ENCODE measurements around the gene TIMM50. TPM values are rescaled to one million over a fixed set of nuclear protein-coding genes. Genes with fewer than 3 reads are reported as not detected.
A peak's percentile ranks its signal among the peaks of the same experiment; 100 is the strongest.

TIMM50 gene
- 67.0 TPM for polyA plus RNA-seq (2012; ENCODE audit: low read depth, missing spikeins)

DNA sequence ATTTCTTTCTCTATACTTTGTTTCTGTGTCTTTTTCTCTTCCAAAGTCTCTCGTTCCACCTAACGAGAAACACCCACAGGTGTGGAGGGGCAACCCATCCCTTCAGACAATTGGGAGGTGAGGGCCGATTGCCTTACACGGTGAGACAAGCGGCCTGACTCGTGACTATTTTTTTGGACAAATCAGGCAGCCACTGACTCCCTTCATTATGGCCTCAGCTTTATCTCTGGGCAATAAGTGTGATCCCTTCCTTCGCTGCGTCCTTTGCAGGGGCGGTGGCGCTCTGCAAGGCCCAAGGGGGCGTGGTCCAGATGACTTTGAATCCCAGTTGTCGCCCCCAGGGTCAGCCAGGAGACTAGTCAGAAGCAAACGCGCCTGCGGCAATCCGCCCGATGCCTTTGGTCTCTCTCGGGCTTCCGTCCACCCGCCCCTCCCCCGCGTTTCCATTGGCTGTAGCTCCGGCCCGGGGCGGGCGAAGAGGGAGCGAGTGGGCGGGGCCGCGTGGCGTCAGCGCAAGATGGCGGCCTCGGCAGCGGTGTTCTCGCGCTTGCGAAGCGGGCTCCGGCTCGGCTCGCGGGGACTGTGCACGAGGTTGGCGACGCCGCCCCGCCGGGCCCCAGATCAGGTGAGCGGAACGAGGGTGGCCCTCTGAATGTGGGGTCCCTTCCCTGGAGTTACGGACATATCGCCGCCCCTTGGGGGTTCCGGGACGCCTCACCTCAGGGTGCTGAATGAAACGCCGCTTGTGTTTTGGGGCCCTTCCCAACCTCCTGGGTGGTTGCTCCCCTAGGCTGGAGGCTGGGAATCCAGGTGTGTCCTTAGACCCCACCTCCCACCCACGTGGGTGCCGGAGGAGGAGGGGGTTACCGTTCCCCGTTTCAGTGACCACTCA lies at the start of gene TIMM50:
TIMM50 (plus strand) TSS at position 502 of the 892 bp plus-strand sequence; CDS start at position 518, 16 bp downstream.
- peak; percentile 92 for DNase-seq (ENCODE audit: insufficient read length, low spot score)
- TF ChIP-seq POLR2A (IDR thresholded peaks at IDR 0.05; ENCODE audit: low read depth, low read length): peak; percentile 73; the same call in 1 of the 2 replicates
- TF ChIP-seq PAX5 (IDR thresholded peaks at IDR 0.05; ENCODE audit: insufficient read depth, low read length, severe bottlenecking): peak; percentile 50
- TF ChIP-seq TAF1 (IDR thresholded peaks at IDR 0.05; ENCODE audit: low read depth, low read length): peak; percentile 85
- TF ChIP-seq POU2F2 (IDR thresholded peaks at IDR 0.05; ENCODE audit: low read depth, low read length): no peak
- FAIRE-seq: peak; percentile 95

GRCh38 chr19:39432677-39433025 lies 48.0 kb upstream of the TIMM50 start:
- FAIRE-seq (no peak), DNase-seq (ENCODE audit: insufficient read length, low spot score) (no peak)
- no peak for TF ChIP-seq POU2F2 (IDR thresholded peaks at IDR 0.05; ENCODE audit: low read depth, low read length)
- no peak for TF ChIP-seq POLR2A (IDR thresholded peaks at IDR 0.05; ENCODE audit: low read depth, low read length)
- TF ChIP-seq POLR2AphosphoS5 (IDR thresholded peaks at IDR 0.05; ENCODE audit: low read depth, low read length): no peak
- TF ChIP-seq PAX5 (IDR thresholded peaks at IDR 0.05; ENCODE audit: insufficient read depth, low read length, severe bottlenecking): no peak
- no peak for TF ChIP-seq TAF1 (IDR thresholded peaks at IDR 0.05; ENCODE audit: low read depth, low read length)
- TF ChIP-seq SPI1 (IDR thresholded peaks at IDR 0.05; ENCODE audit: low read depth, low read length): no peak

- TF ChIP-seq PAX5 (IDR thresholded peaks at IDR 0.05; ENCODE audit: insufficient read depth, low read length, severe bottlenecking): no peak
- TF ChIP-seq POU2F2 (IDR thresholded peaks at IDR 0.05; ENCODE audit: low read depth, low read length): no peak
- TF ChIP-seq TAF1 (IDR thresholded peaks at IDR 0.05; ENCODE audit: low read depth, low read length): no peak
- no peak for TF ChIP-seq POLR2A (IDR thresholded peaks at IDR 0.05; ENCODE audit: low read depth, low read length)
- TF ChIP-seq SPI1 (IDR thresholded peaks at IDR 0.05; ENCODE audit: low read depth, low read length): no peak
- TF ChIP-seq POLR2AphosphoS5 (IDR thresholded peaks at IDR 0.05; ENCODE audit: low read depth, low read length): peak; percentile 22
- FAIRE-seq: no peak
- no peak for DNase-seq (ENCODE audit: insufficient read length, low spot score)
These were observed 47.1 kb upstream of the TIMM50 start for GRCh38 chr19:39433480-39434079.

DNA sequence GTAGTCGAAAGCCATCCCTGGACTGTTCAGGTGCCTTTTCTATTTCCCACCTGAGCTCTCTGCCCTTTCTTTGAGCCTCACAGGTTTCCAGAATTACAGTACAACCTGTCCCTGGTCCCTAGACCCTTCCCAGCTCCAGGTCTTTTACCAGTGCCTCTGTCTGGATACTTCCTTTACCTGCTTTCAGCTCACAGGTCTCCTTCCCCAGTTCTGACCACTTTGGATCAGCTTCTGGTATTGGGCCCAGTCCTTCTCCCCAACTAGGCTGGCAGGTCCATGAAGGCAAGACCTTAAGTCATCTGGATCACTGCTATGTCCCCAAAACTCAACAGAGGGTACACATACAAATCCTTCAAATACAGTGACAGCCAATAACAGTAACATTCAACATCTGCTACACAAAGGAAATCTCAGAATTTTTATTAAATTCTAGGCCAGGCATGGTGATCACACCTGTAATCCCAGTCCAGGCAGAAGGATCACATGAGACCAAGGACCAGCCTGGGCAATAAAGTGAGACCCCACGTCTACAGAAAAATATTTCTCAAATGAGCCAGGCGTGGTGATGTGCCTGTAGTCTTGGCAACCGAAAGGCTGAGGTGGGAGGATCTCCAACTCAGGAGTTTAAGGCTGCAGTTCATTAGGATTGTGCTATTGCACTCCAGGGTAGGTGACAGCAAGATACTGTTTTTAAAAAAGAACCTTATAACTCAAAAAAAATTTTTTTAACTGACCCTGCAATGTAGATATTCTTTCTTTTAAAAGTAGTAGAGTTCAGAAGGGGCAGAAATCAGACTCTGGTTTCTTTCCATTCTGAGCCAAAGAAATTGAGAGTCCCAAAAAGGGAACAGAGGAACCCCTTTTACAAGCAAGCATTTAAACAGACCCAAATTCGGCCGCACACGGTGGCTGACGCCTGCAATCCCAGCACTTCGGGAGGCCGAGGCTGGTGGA lies 46.2 kb upstream of the TIMM50 start:
- FAIRE-seq: no peak
- no peak for DNase-seq (ENCODE audit: insufficient read length, low spot score)
- no peak for TF ChIP-seq POU2F2 (IDR thresholded peaks at IDR 0.05; ENCODE audit: low read depth, low read length)
- no peak for TF ChIP-seq POLR2A (IDR thresholded peaks at IDR 0.05; ENCODE audit: low read depth, low read length)
- no peak for TF ChIP-seq TAF1 (IDR thresholded peaks at IDR 0.05; ENCODE audit: low read depth, low read length)
- TF ChIP-seq POLR2AphosphoS5 (IDR thresholded peaks at IDR 0.05; ENCODE audit: low read depth, low read length): 0 out of 2 replicates have a peak, but pooled peaks have one; percentile 11
- no peak for TF ChIP-seq PAX5 (IDR thresholded peaks at IDR 0.05; ENCODE audit: insufficient read depth, low read length, severe bottlenecking)
- no peak for TF ChIP-seq SPI1 (IDR thresholded peaks at IDR 0.05; ENCODE audit: low read depth, low read length)

DNA sequence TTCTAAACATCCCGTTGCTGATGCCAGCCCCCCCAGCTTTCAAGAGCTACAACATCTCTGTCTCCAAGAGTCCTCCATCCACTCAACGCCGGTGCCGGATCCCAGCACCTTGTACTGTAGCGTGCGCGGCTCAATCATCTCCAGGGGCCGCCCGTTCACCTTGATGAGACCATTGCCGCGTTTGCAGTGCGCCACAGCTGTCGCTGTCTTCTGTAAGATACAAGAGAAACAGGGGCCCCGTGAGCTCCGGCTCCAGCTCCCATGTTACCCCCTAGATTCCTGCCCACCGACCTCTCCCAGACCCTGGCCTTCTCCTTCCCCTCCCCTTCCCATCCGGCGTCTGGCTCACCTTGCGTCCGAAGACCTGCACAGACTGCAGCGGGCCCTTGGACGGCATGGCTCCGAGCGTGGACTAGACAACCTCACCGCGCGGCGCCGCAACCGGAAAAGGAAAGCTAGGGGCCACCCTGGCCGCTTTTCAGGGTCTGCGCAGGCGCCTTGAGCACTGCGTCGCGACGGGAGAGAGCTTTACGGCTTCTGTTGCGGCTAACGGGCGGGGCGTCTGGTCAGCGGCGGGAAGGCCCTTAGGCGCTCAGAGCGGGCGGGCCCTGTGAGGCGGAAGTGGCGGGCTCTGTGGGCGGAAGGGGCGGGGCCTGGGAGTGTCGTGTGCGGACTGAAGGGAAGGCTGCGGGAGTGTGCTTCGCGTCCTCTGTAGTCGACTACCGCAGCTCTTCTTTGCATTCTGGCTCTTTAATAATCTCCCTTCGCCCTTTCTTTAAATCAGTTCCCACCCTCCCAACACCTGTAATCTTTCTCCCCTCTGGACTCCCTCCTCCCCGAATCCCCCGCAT lies 44.9 kb upstream of the TIMM50 start, which contains the start of gene RPS16:
RPS16 (minus strand) TSS at position 451 of the 851 bp plus-strand sequence; CDS start at position 397, 54 bp downstream.
- FAIRE-seq: peak; percentile 86

DNA sequence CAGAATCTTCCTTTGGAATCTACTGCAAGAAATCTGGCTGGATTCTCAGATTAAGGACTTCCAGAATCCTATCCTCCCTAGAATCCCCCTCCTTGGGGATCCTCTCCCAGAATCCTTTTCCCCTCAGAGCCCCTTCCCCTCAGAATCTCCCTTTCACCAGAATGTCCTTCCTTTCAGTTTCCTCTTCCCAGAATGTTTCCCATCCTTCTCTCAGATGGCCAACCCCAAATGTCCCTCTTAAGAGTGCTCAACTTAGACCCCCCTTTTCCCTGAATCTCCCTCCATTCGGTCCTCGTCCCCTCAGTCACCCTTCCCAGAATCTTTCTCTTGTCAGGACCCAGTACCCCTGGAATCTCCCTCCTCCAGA lies 44.3 kb upstream of the TIMM50 start:
- FAIRE-seq (no peak), DNase-seq (ENCODE audit: insufficient read length, low spot score) (no peak)
- TF ChIP-seq POU2F2 (IDR thresholded peaks at IDR 0.05; ENCODE audit: low read depth, low read length) (no peak), PAX5 (IDR thresholded peaks at IDR 0.05; ENCODE audit: insufficient read depth, low read length, severe bottlenecking) (no peak), SPI1 (IDR thresholded peaks at IDR 0.05; ENCODE audit: low read depth, low read length) (no peak), POLR2A (IDR thresholded peaks at IDR 0.05; ENCODE audit: low read depth, low read length) (no peak), TAF1 (IDR thresholded peaks at IDR 0.05; ENCODE audit: low read depth, low read length) (no peak), POLR2AphosphoS5 (IDR thresholded peaks at IDR 0.05; ENCODE audit: low read depth, low read length) (no peak)

More for the DNA sequence above, 44.9 kb upstream of the TIMM50 start, which contains the start of gene RPS16:
- peak; percentile 88 for DNase-seq (ENCODE audit: insufficient read length, low spot score)
- TF ChIP-seq TAF1 (IDR thresholded peaks at IDR 0.05; ENCODE audit: low read depth, low read length): peak; percentile 99
- peak; percentile 59 for TF ChIP-seq SPI1 (IDR thresholded peaks at IDR 0.05; ENCODE audit: low read depth, low read length)
- peak; percentile 58 for TF ChIP-seq PAX5 (IDR thresholded peaks at IDR 0.05; ENCODE audit: insufficient read depth, low read length, severe bottlenecking)
- TF ChIP-seq POLR2A (IDR thresholded peaks at IDR 0.05; ENCODE audit: low read depth, low read length): peak; percentile 99
- TF ChIP-seq POLR2AphosphoS5 (IDR thresholded peaks at IDR 0.05; ENCODE audit: low read depth, low read length): peak; percentile 100
- peak; percentile 91 for TF ChIP-seq POU2F2 (IDR thresholded peaks at IDR 0.05; ENCODE audit: low read depth, low read length)

DNA sequence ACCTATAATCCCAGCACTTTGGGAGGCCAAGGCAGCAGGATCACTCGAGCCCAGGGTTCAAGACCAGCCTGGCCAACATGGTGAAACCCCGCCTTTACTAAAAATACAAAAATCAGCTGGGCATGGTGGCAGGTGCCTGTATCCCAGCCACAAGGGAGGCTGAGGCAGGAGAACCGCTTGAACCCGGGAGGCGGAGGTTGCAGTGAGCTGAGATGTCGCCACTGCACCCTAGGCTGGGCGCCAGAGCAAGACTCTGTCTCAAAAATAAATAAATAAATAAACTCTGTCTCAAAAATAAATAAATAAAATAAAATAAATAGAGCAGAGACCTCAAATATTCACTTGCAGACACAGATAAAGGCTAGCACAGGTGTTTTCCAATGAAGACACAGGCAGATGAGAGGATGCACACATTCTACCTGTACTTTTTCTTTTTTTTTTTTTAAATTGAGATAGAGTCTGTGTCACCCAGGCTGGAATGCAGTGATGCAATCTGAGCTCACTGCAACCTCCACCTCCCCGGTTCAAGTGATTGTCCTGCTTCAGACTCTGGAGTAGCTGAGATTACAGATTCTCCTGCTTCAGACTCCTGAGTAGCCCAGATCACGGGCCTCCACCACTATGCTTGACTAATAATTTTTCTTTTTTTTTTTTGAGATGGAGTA lies 42.2 kb upstream of the TIMM50 start:
- DNase-seq (ENCODE audit: insufficient read length, low spot score) (no peak), FAIRE-seq (no peak)
- TF ChIP-seq TAF1 (IDR thresholded peaks at IDR 0.05; ENCODE audit: low read depth, low read length) (no peak), POLR2AphosphoS5 (IDR thresholded peaks at IDR 0.05; ENCODE audit: low read depth, low read length) (no peak)

Data from GM12891 (cell line).